Spinal cord (tissue), 10 donors: ENCODE data around the gene TPCN1. TPM values are rescaled to one million over a fixed set of nuclear protein-coding genes. Genes with fewer than 3 reads are reported as not detected.

Experiments used
- DNase-seq, 6 donors: peaks; one replicate each; pipeline versions ENCODE4 v3.0.0 to v3.0.0-alpha.2; 2013 to 2015; ENCODE audit warnings: low spot score in 6 of 6, low read depth in 4 of 6
- H3K27ac ChIP-seq: one replicate; pipeline ENCODE4 v1.5.1; 2013; ENCODE audit warnings: low read depth, low read length, control low read depth
- H3K27me3 ChIP-seq: one replicate; pipeline ENCODE4 v1.6.1; 2013; ENCODE audit warnings: low read length; ENCODE audit not compliant: control insufficient read depth, insufficient read depth
- H3K36me3 ChIP-seq: one replicate; pipeline ENCODE4 v1.6.1; 2013; ENCODE audit warnings: low read length; ENCODE audit not compliant: control insufficient read depth, insufficient read depth
- H3K4me1 ChIP-seq: one replicate; pipeline ENCODE4 v1.6.1; 2013; ENCODE audit warnings: low read length; ENCODE audit not compliant: control insufficient read depth, insufficient read depth
- H3K4me3 ChIP-seq: one replicate; pipeline ENCODE4 v1.5.1; 2013; ENCODE audit warnings: low read depth, low read length, control low read depth
- H3K9me3 ChIP-seq: one replicate; pipeline ENCODE4 v1.6.1; 2013; ENCODE audit warnings: low read length; ENCODE audit not compliant: control insufficient read depth, insufficient read depth
- WGBS: methylation state at CpG from one replicate; pipeline ENCODE4 v1.1.5; 2013; ENCODE audit warnings: missing lambda C conversion rate; ENCODE audit not compliant: insufficient coverage; 5-methylcytosine and 5-hydroxymethylcytosine counted together
- polyA plus RNA-seq, 2 donors: library from polyadenylated mRNA; unstranded; fragments of 120-200 nt; gene quantifications; one replicate each; pipeline ENCODE4 v1.2.1, GENCODE V29; 2013; ENCODE audit not compliant: insufficient read length in 2 of 2
- total RNA-seq, 2 donors: library from RNA; depleted of rRNA in 1 of 2; stranded (reverse); fragments of 120-200 nt in 1 of 2; fragments of >200 nt in 1 of 2; gene quantifications; one replicate each; pipeline versions ENCODE4 v1.2.3 to v1.2.4, GENCODE V29; 2013 to 2014
- donor health status: healthy.

The TPCN1 gene
- total and polyA plus RNA-seq, 4 donors = 14.0 to 43.8 (median 29.1) TPM

DNA sequence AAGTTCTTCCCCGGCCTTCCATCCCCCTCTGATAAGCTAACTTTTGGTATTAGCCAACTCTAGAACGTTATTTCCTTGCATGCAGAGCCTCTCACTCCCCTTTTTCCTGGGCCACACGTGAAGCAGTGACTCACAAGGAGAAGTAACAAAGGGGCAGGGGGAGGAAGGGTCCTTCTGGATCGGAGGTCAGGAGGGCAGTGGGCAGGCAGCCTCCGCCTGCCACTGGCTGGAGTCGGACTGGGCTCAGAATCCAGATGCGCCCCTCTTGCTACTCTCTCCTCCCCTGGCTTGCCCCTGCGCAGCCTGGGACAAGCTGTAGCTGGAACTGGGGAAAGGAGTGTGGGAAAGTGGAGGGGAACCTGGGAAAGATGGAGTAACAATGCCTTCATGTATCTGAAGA is 55.0 kb downstream of the TPCN1 start:
- WGBS = 57% methylated on average over 2 of the region's 8 CpGs
- peaks cover 47% of the 10 kb centered on the region for H3K36me3 ChIP-seq
- DNase-seq = no peak
- H3K4me3 ChIP-seq = no peak overlapping the region
- H3K4me1 ChIP-seq = peaks cover 19% of the 10 kb centered on the region
- H3K9me3 ChIP-seq = no peaks in the 10 kb centered on the region
- H3K27ac ChIP-seq = no peak overlapping the region
- H3K27me3 ChIP-seq = no peaks in the 10 kb centered on the region

DNA sequence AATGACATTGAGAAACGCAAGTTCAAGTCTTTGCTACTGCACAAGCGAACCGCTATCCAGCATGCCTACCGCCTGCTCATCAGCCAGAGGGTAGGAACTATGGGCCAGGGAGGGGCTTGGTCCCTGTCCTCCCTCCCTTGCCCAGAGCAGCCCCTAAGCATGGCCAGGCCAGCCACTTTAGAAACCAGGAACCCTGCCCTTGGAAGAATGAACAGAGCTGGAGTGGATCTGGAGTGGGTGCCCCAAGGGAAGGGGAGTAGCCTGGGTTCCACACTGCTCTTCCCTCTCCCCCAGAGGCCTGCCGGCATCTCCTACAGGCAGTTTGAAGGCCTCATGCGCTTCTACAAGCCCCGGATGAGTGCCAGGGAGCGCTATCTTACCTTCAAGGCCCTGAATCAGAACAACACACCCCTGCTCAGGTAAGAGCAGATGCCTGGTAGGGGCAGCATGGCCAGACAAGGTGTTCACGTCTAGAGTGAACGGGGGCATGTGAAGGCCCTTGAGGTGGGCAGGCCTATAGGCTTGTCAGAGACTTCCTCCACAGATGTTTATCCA is 55.8 kb downstream of the TPCN1 start:
- no peak overlapping the region for H3K4me3 ChIP-seq
- H3K4me1 ChIP-seq = peaks cover 13% of the 10 kb centered on the region
- DNase-seq = no peak
- H3K36me3 ChIP-seq = peaks cover 41% of the 10 kb centered on the region
- H3K9me3 ChIP-seq = no peaks in the 10 kb centered on the region
- no peaks in the 10 kb centered on the region for H3K27me3 ChIP-seq
- 94% methylated on average over 7 of the region's 10 CpGs for WGBS
- no peak overlapping the region for H3K27ac ChIP-seq

- 86% methylated on average over 5 of the region's 5 CpGs for WGBS
- Histone ChIP-seq H3K27ac (no peak overlapping the region), H3K9me3 (no peaks in the 10 kb centered on the region), H3K27me3 (no peaks in the 10 kb centered on the region), H3K4me3 (no peak overlapping the region), H3K4me1 (peaks cover 9% of the 10 kb centered on the region), H3K36me3 (peaks cover 42% of the 10 kb centered on the region)
- no peak for DNase-seq
These were observed 56.2 kb downstream of the TPCN1 start for GRCh38 chr12:113277511-113277910.

DNA sequence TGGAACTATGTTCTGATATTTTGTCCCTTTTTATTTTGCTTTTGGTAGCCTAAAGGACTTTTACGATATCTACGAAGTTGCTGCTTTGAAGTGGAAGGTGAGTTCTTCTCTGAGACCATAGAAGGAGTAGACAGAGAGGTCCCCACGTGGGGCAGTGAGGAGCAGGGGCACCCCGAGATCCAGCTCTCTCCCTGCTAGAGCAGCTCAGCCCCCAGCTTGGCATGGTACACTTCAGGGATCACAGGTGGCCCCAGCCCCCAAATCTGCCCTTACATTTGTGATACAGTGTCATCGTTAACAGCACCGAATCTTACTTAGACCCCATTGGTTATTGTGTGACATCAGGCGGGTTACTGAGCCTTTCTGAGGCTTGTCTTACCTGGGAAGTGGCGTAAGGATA is 56.9 kb downstream of the TPCN1 start:
- 94% methylated on average over 6 of the region's 8 CpGs for WGBS
- H3K36me3 ChIP-seq = peaks cover 36% of the 10 kb centered on the region
- DNase-seq = no peak
- no peak overlapping the region for H3K4me3 ChIP-seq
- no peak overlapping the region for H3K27ac ChIP-seq
- no peaks in the 10 kb centered on the region for H3K27me3 ChIP-seq
- no peaks in the 10 kb centered on the region for H3K9me3 ChIP-seq
- H3K4me1 ChIP-seq = peaks cover 3% of the 10 kb centered on the region

DNA sequence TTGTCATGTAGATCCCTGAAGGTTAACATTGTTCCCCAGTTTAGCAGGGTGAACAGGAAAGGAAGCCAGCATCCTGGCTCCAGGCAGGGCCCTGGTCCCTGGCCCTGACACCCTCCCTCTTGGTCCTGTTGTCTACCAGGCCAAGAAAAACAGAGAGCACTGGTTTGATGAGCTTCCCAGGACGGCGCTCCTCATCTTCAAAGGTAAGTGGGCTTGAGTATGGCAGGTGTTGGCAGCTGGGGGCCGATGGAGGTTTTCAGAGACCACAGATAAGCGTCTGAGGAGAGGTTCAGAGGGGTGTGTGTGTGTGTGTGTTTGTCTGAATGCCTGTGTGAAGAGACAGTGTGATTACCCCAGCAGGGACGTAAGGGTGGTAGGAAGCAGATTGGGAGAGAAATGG is 57.4 kb downstream of the TPCN1 start:
- Histone ChIP-seq H3K4me3 (no peak overlapping the region), H3K9me3 (no peaks in the 10 kb centered on the region), H3K36me3 (peaks cover 36% of the 10 kb centered on the region), H3K27me3 (no peaks in the 10 kb centered on the region), H3K4me1 (no peaks in the 10 kb centered on the region), H3K27ac (no peak overlapping the region)
- no peak for DNase-seq
- 85% methylated on average over 3 of the region's 5 CpGs for WGBS

DNA sequence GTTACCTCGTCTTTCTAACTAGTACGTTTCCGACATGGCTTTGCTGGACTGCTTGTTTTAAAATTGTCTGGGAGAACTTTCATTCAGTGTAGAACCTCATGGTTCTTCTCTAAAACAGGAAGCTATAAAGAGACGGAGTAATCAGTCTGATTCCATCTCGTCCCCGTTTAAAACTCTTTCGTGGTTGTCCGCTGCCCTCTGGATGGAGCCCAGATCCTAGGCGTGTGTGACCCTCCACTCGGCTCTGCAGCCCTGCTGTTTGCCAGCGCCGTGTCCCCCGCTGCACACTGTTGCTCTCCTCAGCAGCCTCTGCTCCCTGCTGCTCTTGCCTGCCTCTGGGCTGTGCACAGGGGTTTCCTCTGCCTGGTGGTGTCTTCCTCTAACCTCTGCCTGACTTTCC is 63.5 kb downstream of the TPCN1 start:
- Histone ChIP-seq H3K9me3 (no peaks in the 10 kb centered on the region), H3K4me3 (no peak overlapping the region), H3K27me3 (no peaks in the 10 kb centered on the region), H3K27ac (no peak overlapping the region), H3K4me1 (peaks cover 5% of the 10 kb centered on the region), H3K36me3 (peaks cover 59% of the 10 kb centered on the region)
- 64% methylated on average over 13 of the region's 13 CpGs for WGBS
- no peak for DNase-seq

GRCh38 chr12:113285679-113286610 is 64.7 kb downstream of the TPCN1 start:
- no peaks in the 10 kb centered on the region for H3K9me3 ChIP-seq
- no peaks in the 10 kb centered on the region for H3K27me3 ChIP-seq
- H3K4me3 ChIP-seq = no peak overlapping the region
- no peak overlapping the region for H3K27ac ChIP-seq
- H3K4me1 ChIP-seq = peaks cover 5% of the 10 kb centered on the region
- WGBS = 63% methylated on average over 21 of the region's 22 CpGs
- DNase-seq = no peak
- H3K36me3 ChIP-seq = peaks cover 71% of the 10 kb centered on the region

GRCh38 chr12:113286712-113287111 is 65.4 kb downstream of the TPCN1 start:
- WGBS = 72% methylated on average over 9 of the region's 11 CpGs

GRCh38 chr12:113287146-113287898 is 66.1 kb downstream of the TPCN1 start:
- DNase-seq = no peak
- Histone ChIP-seq H3K4me1 (peaks cover 5% of the 10 kb centered on the region), H3K9me3 (no peaks in the 10 kb centered on the region), H3K27ac (no peak overlapping the region), H3K36me3 (peaks cover 83% of the 10 kb centered on the region), H3K27me3 (no peaks in the 10 kb centered on the region), H3K4me3 (no peak overlapping the region)
- 92% methylated on average over 14 of the region's 21 CpGs for WGBS

More at GRCh38 chr12:113286712-113287111, 65.4 kb downstream of the TPCN1 start:
- Histone ChIP-seq H3K4me3 (no peak overlapping the region), H3K36me3 (peaks cover 79% of the 10 kb centered on the region), H3K27ac (no peak overlapping the region), H3K27me3 (no peaks in the 10 kb centered on the region), H3K4me1 (peaks cover 5% of the 10 kb centered on the region), H3K9me3 (no peaks in the 10 kb centered on the region)
- DNase-seq = no peak
